H9 (cell line): ENCODE data around the gene PKP3. TPM values are rescaled to one million over a fixed set of nuclear protein-coding genes. Genes with fewer than 3 reads are reported as not detected.

Experiments
- DNase-seq: peaks from one replicate; pipeline ENCODE4 v3.0.0-alpha.2; 2017
- H2AFZ ChIP-seq: one replicate; pipeline ENCODE4 v1.6.1; 2013; ENCODE audit warnings: mild to moderate bottlenecking, low read length, control low read depth, moderate library complexity
- H2AK5ac ChIP-seq: 2 replicates; pipeline ENCODE4 v1.6.1; 2013; ENCODE audit warnings: low read length, control low read depth, mixed read lengths; ENCODE audit not compliant: insufficient read length
- H2BK120ac ChIP-seq: one replicate; pipeline ENCODE4 v1.6.1; 2013; ENCODE audit warnings: low read depth, mild to moderate bottlenecking, low read length, control low read depth, inconsistent platforms; ENCODE audit not compliant: poor library complexity, severe bottlenecking
- H2BK12ac ChIP-seq: 2 replicates; pipeline ENCODE4 v1.6.1; 2013; ENCODE audit warnings: low read length, control low read depth, mixed read lengths, low read depth; ENCODE audit not compliant: insufficient read length
- H2BK15ac ChIP-seq: 2 replicates; pipeline ENCODE4 v1.6.1; 2013; ENCODE audit warnings: low read depth, low read length, control low read depth
- H2BK20ac ChIP-seq: one replicate; pipeline ENCODE4 v1.6.1; 2013; ENCODE audit warnings: low read depth, mild to moderate bottlenecking, low read length, control low read depth, inconsistent platforms; ENCODE audit not compliant: poor library complexity, severe bottlenecking
- H2BK5ac ChIP-seq: 2 replicates; pipeline ENCODE4 v1.6.1; 2013; ENCODE audit warnings: low read length, control low read depth, mixed read lengths; ENCODE audit not compliant: insufficient read length
- H3K14ac ChIP-seq: 2 replicates; pipeline ENCODE4 v1.6.1; 2013; ENCODE audit warnings: low read length, control low read depth; ENCODE audit not compliant: insufficient read depth
- H3K18ac ChIP-seq: 2 replicates; pipeline ENCODE4 v1.6.1; 2013; ENCODE audit warnings: low read depth, mild to moderate bottlenecking, mixed read lengths, low read length, control low read depth; ENCODE audit not compliant: insufficient read length
- H3K23ac ChIP-seq: 2 replicates; pipeline ENCODE4 v1.6.1; 2013; ENCODE audit warnings: low read length, control low read depth, mixed read lengths, low read depth; ENCODE audit not compliant: insufficient read length
- H3K23me2 ChIP-seq: 2 replicates; pipeline ENCODE4 v1.6.1; 2013; ENCODE audit warnings: low read depth, mild to moderate bottlenecking, mixed read lengths, low read length, control low read depth; ENCODE audit not compliant: insufficient read length, poor library complexity, severe bottlenecking
- H3K27ac ChIP-seq: 2 replicates; pipeline ENCODE4 v1.5.1; 2013; ENCODE audit warnings: low read length, control low read depth, mixed read lengths, low read depth; ENCODE audit not compliant: insufficient read length
- H3K27me3 ChIP-seq: 2 replicates; pipeline ENCODE4 v1.6.1; 2013; ENCODE audit warnings: low read length, control low read depth, inconsistent platforms; ENCODE audit not compliant: insufficient read depth
- H3K4ac ChIP-seq: 2 replicates; pipeline ENCODE4 v1.6.1; 2013; ENCODE audit warnings: low read depth, mild to moderate bottlenecking, control low read depth, inconsistent platforms, low read length, moderate library complexity
- H3K4me1 ChIP-seq: 2 replicates; pipeline ENCODE4 v1.6.1; 2013; ENCODE audit warnings: low read length, control low read depth, inconsistent platforms; ENCODE audit not compliant: insufficient read depth
- H3K4me2 ChIP-seq: 2 replicates; pipeline ENCODE4 v1.6.1; 2013; ENCODE audit warnings: low read length, control low read depth, mixed read lengths; ENCODE audit not compliant: insufficient read length, insufficient read depth
- H3K56ac ChIP-seq: 2 replicates; pipeline ENCODE4 v1.6.1; 2013; ENCODE audit warnings: low read depth, mild to moderate bottlenecking, mixed read lengths, low read length, control low read depth; ENCODE audit not compliant: insufficient read length
- H3K79me1 ChIP-seq: 2 replicates; pipeline ENCODE4 v1.6.1; 2013; ENCODE audit warnings: low read depth, mild to moderate bottlenecking, moderate library complexity, low read length, control low read depth, inconsistent platforms; ENCODE audit not compliant: insufficient read depth, poor library complexity, severe bottlenecking
- H3K79me2 ChIP-seq: 2 replicates; pipeline ENCODE4 v1.6.1; 2013; ENCODE audit warnings: low read length, control low read depth, inconsistent platforms; ENCODE audit not compliant: insufficient read depth
- H3K9ac ChIP-seq: 2 replicates; pipeline ENCODE4 v1.6.1; 2013; ENCODE audit warnings: low read length, control low read depth, mixed read lengths; ENCODE audit not compliant: insufficient read length; ENCODE audit errors: extremely low read depth
- H3K9me3 ChIP-seq: one replicate; pipeline ENCODE4 v1.6.1; 2013; ENCODE audit warnings: low read depth, low read length, inconsistent platforms; ENCODE audit not compliant: control insufficient read depth
- H3T11ph ChIP-seq: one replicate; pipeline ENCODE4 v1.6.1; 2013; ENCODE audit warnings: mild to moderate bottlenecking, low read length, control low read depth, inconsistent platforms
- H4K20me1 ChIP-seq: one replicate; pipeline ENCODE4 v1.6.1; 2013; ENCODE audit not compliant: control insufficient read depth, insufficient read length, insufficient read depth
- H4K5ac ChIP-seq: 2 replicates; pipeline ENCODE4 v1.6.1; 2013; ENCODE audit warnings: low read depth, mild to moderate bottlenecking, mixed read lengths, low read length, control low read depth; ENCODE audit not compliant: insufficient read length
- H4K8ac ChIP-seq: replicated peaks from 2 replicates; pipeline ENCODE4 v1.6.1; 2013; ENCODE audit warnings: low read length, control low read depth, mixed read lengths, low read depth; ENCODE audit not compliant: insufficient read length
- H4K91ac ChIP-seq: 2 replicates; pipeline ENCODE4 v1.6.1; 2013; ENCODE audit warnings: low read depth, mild to moderate bottlenecking, moderate library complexity, mixed read lengths, low read length, control low read depth; ENCODE audit not compliant: insufficient read length
- H3K27ac Mint-ChIP-seq, 3 experiments: 2 replicates in 2 of 3; 3 replicates in 1 of 3; pipeline ENCODE4 v1.8.0; 2020 to 2021; ENCODE audit warnings: mixed read lengths in 3 of 3, mild to moderate bottlenecking in 1 of 3, moderate library complexity in 1 of 3
- H3K27me3 Mint-ChIP-seq: 2 replicates; pipeline ENCODE4 v1.8.0; 2021; ENCODE audit warnings: low read depth, mild to moderate bottlenecking, moderate library complexity, mixed read lengths
- H3K36me3 Mint-ChIP-seq, 3 experiments: 2 replicates in 2 of 3; 3 replicates in 1 of 3; pipeline ENCODE4 v1.8.0; 2020 to 2021; ENCODE audit warnings: low read depth in 3 of 3, mixed read lengths in 3 of 3; ENCODE audit not compliant: insufficient read depth in 1 of 3
- H3K4me1 Mint-ChIP-seq, 2 experiments: 2 replicates each; pipeline ENCODE4 v1.8.0; 2020; ENCODE audit warnings: mixed read lengths in 2 of 2
- H3K4me3 Mint-ChIP-seq, 2 experiments: 2 replicates in 1 of 2; 3 replicates in 1 of 2; pipeline ENCODE4 v1.8.0; 2020 to 2021; ENCODE audit warnings: mild to moderate bottlenecking in 2 of 2, mixed read lengths in 2 of 2, moderate library complexity in 1 of 2
- H3K9me3 Mint-ChIP-seq, 2 experiments: 2 replicates in 1 of 2; 3 replicates in 1 of 2; pipeline ENCODE4 v1.8.0; 2020; ENCODE audit warnings: mild to moderate bottlenecking in 2 of 2, mixed read lengths in 2 of 2, moderate library complexity in 1 of 2
- CTCF ChIP-seq: fragments of 200-600 bp; sonication (generic); conservative IDR thresholded peaks from 3 replicates; pipeline ENCODE4 v1.8.0; 2021; ENCODE audit warnings: antibody characterized with exemption, mild to moderate bottlenecking
- WGBS: extraction: QIAGEN DNeasy Blood & Tissue Kit; methylation state at CpG from one replicate; pipeline ENCODE4 v1.1.7; 2013; ENCODE audit warnings: missing lambda C conversion rate, low lambda C conversion rate, mixed read lengths; ENCODE audit not compliant: insufficient read length; ENCODE audit errors: extremely low coverage; 5-methylcytosine and 5-hydroxymethylcytosine counted together
- total RNA-seq: library from RNA; stranded (reverse); gene quantifications from 2 replicates; pipeline ENCODE4 v1.2.1, GENCODE V29; 2021

The PKP3 gene
- total RNA-seq, 1 experiment from 2014 or later = 41.7 TPM

- Histone ChIP-seq H3K14ac (no peak overlapping the region), H3K4ac (no peak overlapping the region), H2BK120ac (no peak overlapping the region), H3T11ph (no peak overlapping the region), H3K27me3 (no peaks in the 10 kb centered on the region), H3K56ac (no peak overlapping the region), H2BK12ac (no peak overlapping the region), H4K8ac (no peak overlapping the region), H4K20me1 (no peaks in the 10 kb centered on the region), H2BK20ac (no peak overlapping the region), H3K9me3 (peaks cover 7% of the 10 kb centered on the region), H3K27ac (no peak overlapping the region), H2AK5ac (no peak overlapping the region), H3K18ac (no peak overlapping the region), H4K5ac (no peak overlapping the region), H2BK5ac (no peak overlapping the region), H3K79me2 (no peaks in the 10 kb centered on the region), H3K4me1 (no peaks in the 10 kb centered on the region), H3K9ac (no peak overlapping the region), H3K4me2 (no peak overlapping the region), H3K79me1 (no peaks in the 10 kb centered on the region), H4K91ac (no peak overlapping the region), H3K23ac (no peak overlapping the region), H3K23me2 (peaks cover 7% of the 10 kb centered on the region), H2AFZ (no peak overlapping the region), H2BK15ac (no peak overlapping the region)
- H3K9me3 Mint-ChIP-seq = peaks cover 9 to 12% of the 10 kb centered on the region in 2 experiments
- WGBS = no CpG with 5 or more reads among the region's 21 CpGs
- H3K27ac Mint-ChIP-seq = no peak overlapping the region
- peaks cover 2 to 5% of the 10 kb centered on the region in 2 experiments; a peak in 3 of 4 replicates for H3K4me1 Mint-ChIP-seq
- no peak for DNase-seq
- peaks cover 3 to 12% (median 3%) of the 10 kb centered on the region in 3 experiments for H3K36me3 Mint-ChIP-seq
- H3K4me3 Mint-ChIP-seq = no peak overlapping the region
- no peak for TF ChIP-seq CTCF
- peaks cover 9% of the 10 kb centered on the region for H3K27me3 Mint-ChIP-seq
These were observed 44.3 kb downstream of the PKP3 start for GRCh38 chr11:438101-438844.
